CD4-positive, alpha-beta T cell treated with Interleukin-12 subunit alpha and Interleukin-12 subunit beta, for 1 hour (primary cell): Measurements from ENCODE around the gene CGB7.

Experiments
- DNase-seq: peaks from one replicate; pipeline ENCODE4 v3.0.0-alpha.2; 2020

The CGB7 gene

GRCh38 chr19:49014870-49015255 lies 42.7 kb downstream of the CGB7 start:
- DNase-seq = no peak

DNA sequence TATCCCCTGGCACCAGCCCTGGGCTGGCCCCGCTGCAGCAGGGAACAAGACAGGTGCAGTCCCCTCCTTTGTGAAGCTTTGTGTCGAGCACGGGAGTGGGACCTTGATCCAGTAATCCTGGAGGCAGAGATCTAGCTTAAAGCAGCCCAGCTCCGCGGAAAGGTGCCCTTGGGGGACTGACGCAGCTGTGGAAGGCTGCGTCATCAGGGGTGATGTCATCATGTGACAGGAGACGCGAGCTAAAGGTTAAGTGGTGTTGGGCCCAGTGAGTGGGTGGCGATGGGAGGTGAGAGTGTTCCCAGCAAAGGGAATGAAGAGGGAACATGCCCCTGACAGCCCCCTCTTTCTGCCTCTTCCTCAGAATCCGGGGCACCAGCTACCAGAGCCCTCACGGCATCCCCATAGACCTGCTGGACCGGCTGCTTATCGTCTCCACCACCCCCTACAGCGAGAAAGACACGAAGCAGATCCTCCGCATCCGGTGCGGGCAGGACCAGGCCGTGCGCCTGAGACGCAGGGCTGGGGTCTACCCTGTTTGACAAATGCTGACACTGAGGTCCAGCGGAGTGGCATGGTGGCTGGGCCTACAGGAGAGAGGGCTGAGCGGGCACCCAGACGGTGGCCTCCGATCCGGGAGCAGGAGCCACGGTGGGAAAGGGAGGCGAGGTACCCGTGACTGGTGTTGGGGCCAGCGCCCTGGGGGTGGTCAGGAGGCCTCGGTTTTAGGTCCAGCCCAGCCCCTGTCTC lies 43.3 kb downstream of the CGB7 start:
- DNase-seq = no peak

- no peak for DNase-seq
Observed at GRCh38 chr19:49011194-49011593, 46.4 kb downstream of the CGB7 start.

GRCh38 chr19:49010453-49010852 lies 47.1 kb downstream of the CGB7 start:
- DNase-seq = no peak

GRCh38 chr19:49009828-49010227 lies 47.7 kb downstream of the CGB7 start:
- no peak for DNase-seq

DNA sequence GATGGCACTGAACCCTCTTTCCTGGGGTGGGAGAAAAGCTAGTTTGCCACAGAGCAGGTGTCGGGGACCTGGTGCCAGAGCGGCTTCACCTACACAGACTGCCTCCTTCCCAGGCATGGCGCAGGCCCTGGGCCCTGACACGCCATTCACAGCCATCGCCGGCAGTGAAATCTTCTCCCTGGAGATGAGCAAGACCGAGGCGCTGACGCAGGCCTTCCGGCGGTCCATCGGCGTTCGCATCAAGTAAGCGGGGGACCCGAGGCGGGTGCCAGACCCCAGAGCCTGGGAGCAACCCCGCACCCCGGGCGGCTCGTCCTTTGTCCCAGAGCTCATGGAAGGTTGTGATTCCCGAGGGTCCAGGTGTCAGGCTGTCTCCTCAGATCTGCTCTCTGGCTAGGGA lies 50.6 kb downstream of the CGB7 start:
- no peak for DNase-seq

DNA sequence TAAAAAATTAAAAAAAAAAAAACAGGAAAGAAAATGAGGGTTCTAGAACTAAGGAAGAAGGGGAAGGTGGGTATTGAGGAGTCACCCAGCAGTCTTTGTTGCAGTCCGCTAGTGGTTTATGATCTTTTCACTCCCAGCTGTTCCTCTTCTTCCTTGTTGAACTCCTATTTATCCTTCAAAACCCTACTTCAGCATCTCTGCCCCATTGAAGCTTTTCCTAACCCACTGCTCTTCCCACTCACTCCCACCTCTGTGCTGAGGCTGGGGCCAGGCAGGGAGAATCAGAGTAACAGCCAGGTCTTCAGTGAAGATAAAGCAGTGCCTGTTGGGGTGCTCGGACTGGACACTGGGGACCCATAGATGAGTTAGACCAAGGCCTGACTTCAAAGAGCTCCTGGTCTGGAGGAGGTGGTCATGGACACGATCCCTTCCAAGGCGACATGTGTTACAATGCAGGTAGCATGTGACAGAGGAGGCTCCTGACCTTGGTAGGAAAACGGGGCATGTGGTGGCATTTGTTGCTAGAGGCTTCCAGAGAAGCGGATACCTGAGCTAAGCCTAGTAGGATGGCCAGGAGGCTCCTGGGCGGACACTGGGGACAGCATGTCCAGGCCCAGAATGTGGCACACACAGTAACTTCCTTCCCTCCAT lies 52.5 kb downstream of the CGB7 start:
- no peak for DNase-seq
